K562 (cell line): Measurements from ENCODE around the gene CSNK1D. TPM values are rescaled to one million over a fixed set of nuclear protein-coding genes. Genes with fewer than 3 reads are reported as not detected.

Experiments used
- ARID1B ChIP-seq: fragments of 450-650 bp; IDR thresholded peaks from 2 replicates; pipeline ENCODE4 v1.6.1; 2016; ENCODE audit warnings: antibody characterized with exemption, mild to moderate bottlenecking, inconsistent platforms
- FIP1L1 ChIP-seq: fragments of 200-400 bp; formaldehyde crosslinking; IDR thresholded peaks from 2 replicates; pipeline ENCODE4 v1.6.1; 2018; ENCODE audit warnings: mild to moderate bottlenecking, low read depth, low read length; ENCODE audit not compliant: poor library complexity, severe bottlenecking
- FOXA3 ChIP-seq, 2 experiments: fragments of 450-650 bp in 1 of 2; sonication (generic) in 1 of 2; formaldehyde crosslinking; IDR thresholded peaks in 1 of 2; conservative IDR thresholded peaks in 1 of 2; 2 replicates each; pipeline versions ENCODE4 v1.4.0 to v1.8.0; 2020 to 2022; ENCODE audit warnings: mild to moderate bottlenecking in 2 of 2, missing genetic modification reagents in 1 of 2
- FOXK2 ChIP-seq, 2 experiments: fragments of 450-650 bp; IDR thresholded peaks in 1 of 2; conservative IDR thresholded peaks in 1 of 2; 2 replicates each; pipeline ENCODE4 v1.6.1; 2016; ENCODE audit warnings: low read depth in 2 of 2, mild to moderate bottlenecking in 1 of 2
- FOXM1 ChIP-seq, 2 experiments: fragments of 450-650 bp in 1 of 2; sonication (generic) in 1 of 2; formaldehyde crosslinking in 1 of 2; IDR thresholded peaks; 2 replicates each; pipeline versions ENCODE4 v1.6.1 to v1.9.0; 2017 to 2022; ENCODE audit warnings: low read depth in 2 of 2, mild to moderate bottlenecking in 2 of 2, missing genetic modification reagents in 1 of 2, moderate library complexity in 1 of 2
- HDAC8 ChIP-seq: fragments of 450-650 bp; IDR thresholded peaks from 2 replicates; pipeline ENCODE4 v1.6.1; 2016; ENCODE audit warnings: mild to moderate bottlenecking, missing genetic modification characterization, moderate library complexity, missing compliant biosample characterization
- JUN ChIP-seq, 2 experiments: sonication (generic) in 1 of 2; formaldehyde crosslinking in 1 of 2; IDR thresholded peaks; 2 replicates each; pipeline versions ENCODE4 v1.6.1 to v1.8.0; 2012 to 2022; ENCODE audit warnings: borderline replicate concordance in 2 of 2, mild to moderate bottlenecking in 2 of 2, improper control_type of control experiment in 1 of 2, low read depth in 1 of 2, low read length in 1 of 2, missing genetic modification reagents in 1 of 2
- KDM2B ChIP-seq: fragments of 250-450 bp; sonication (Bioruptor Pico); IDR thresholded peaks from 2 replicates; pipeline ENCODE4 v1.8.0; 2021; ENCODE audit warnings: mild to moderate bottlenecking, moderate library complexity
- MLLT1 ChIP-seq, 2 experiments: fragments of 450-650 bp; IDR thresholded peaks; 2 replicates each; pipeline ENCODE4 v1.6.1; 2016
- POLR2AphosphoS5 ChIP-seq: IDR thresholded peaks from 2 replicates; pipeline ENCODE4 v1.6.1; 2011; ENCODE audit warnings: mild to moderate bottlenecking, low read depth, low read length, moderate library complexity; ENCODE audit not compliant: control insufficient read depth, insufficient read depth
- POLR2G ChIP-seq: fragments of 200-400 bp; formaldehyde crosslinking; IDR thresholded peaks from 2 replicates; pipeline ENCODE4 v1.6.1; 2017; ENCODE audit warnings: low read depth, mild to moderate bottlenecking, antibody characterized with exemption, low read length, moderate library complexity
- RBM22 ChIP-seq: fragments of 200-400 bp; formaldehyde crosslinking; IDR thresholded peaks from 2 replicates; pipeline ENCODE4 v1.6.1; 2018; ENCODE audit warnings: low read length, low read depth; ENCODE audit not compliant: poor library complexity, severe bottlenecking
- RFX7 ChIP-seq: fragments of 250-450 bp; sonication (Bioruptor Pico); IDR thresholded peaks from 2 replicates; pipeline ENCODE4 v1.5.1; 2021; ENCODE audit warnings: mild to moderate bottlenecking
- SMAD4 ChIP-seq: fragments of 250-450 bp; sonication (Bioruptor Pico); conservative IDR thresholded peaks from 2 replicates; pipeline ENCODE4 v1.8.0; 2021; ENCODE audit warnings: inconsistent platforms, mild to moderate bottlenecking, moderate library complexity
- SREBF1 ChIP-seq: fragments of 150-350 bp; IDR thresholded peaks from 2 replicates; pipeline ENCODE4 v1.6.1; 2014; ENCODE audit warnings: antibody characterized with exemption, low read depth, low read length, borderline replicate concordance
- TEAD4 ChIP-seq, 2 experiments: sonication (generic) in 1 of 2; formaldehyde crosslinking in 1 of 2; IDR thresholded peaks; 2 replicates each; pipeline versions ENCODE4 v1.6.1 to v1.8.0; 2012 to 2022; ENCODE audit warnings: borderline replicate concordance in 1 of 2, inconsistent platforms in 1 of 2, low read length in 1 of 2, mild to moderate bottlenecking in 1 of 2, missing genetic modification reagents in 1 of 2
- ZFP30 ChIP-seq: fragments of 250-450 bp; sonication (Bioruptor Pico); IDR thresholded peaks from 2 replicates; pipeline ENCODE4 v1.8.0; 2022; ENCODE audit warnings: moderate library complexity, mild to moderate bottlenecking, inconsistent platforms, borderline replicate concordance
- ZNF212 ChIP-seq: fragments of 450-650 bp; formaldehyde crosslinking; IDR thresholded peaks from 2 replicates; pipeline ENCODE4 v1.4.0; 2020; ENCODE audit warnings: mild to moderate bottlenecking
- ZNF316 ChIP-seq: fragments of 450-650 bp; IDR thresholded peaks from 2 replicates; pipeline ENCODE4 v1.6.1; 2016
- ZNF583 ChIP-seq: fragments of 250-450 bp; sonication (Bioruptor Pico); IDR thresholded peaks from 2 replicates; pipeline ENCODE4 v1.4.0; 2020
- ZNF785 ChIP-seq: fragments of 250-450 bp; sonication (Bioruptor Pico); IDR thresholded peaks from 2 replicates; pipeline ENCODE4 v1.4.0; 2020; ENCODE audit warnings: mild to moderate bottlenecking
- polyA plus RNA-seq, 8 experiments: library from polyadenylated mRNA; depleted of rRNA in 4 of 8; stranded (reverse) in 5 of 8; unstranded in 3 of 8; fragments of >200 nt; fragmentation: Nextera tagmentation in 2 of 8; fragmentation: Illumina TruSeq in 1 of 8; extraction: Ambion mirVana in 2 of 8; extraction: Trizol in 1 of 8; gene quantifications; 2 replicates each; pipeline versions ENCODE4 v1.2.1 to v1.2.3, GENCODE V29; 2011 to 2014; ENCODE audit warnings: inconsistent platforms in 1 of 8, missing spikeins in 1 of 8
- total RNA-seq, 7 experiments: library from RNA; depleted of rRNA in 6 of 7; stranded (reverse); fragments of >200 nt in 6 of 7; fragmentation: Illumina TruSeq in 2 of 7; extraction: Trizol in 2 of 7; gene quantifications; 2 replicates each; pipeline versions ENCODE4 v1.2.1 to v1.2.3, GENCODE V29; 2011 to 2021; ENCODE audit warnings: low replicate concordance in 1 of 7
- TF ChIP-seq, protein P1 (sequence below): sonication (generic); formaldehyde crosslinking; IDR thresholded peaks from 2 replicates; pipeline ENCODE4 v1.8.0; 2022; ENCODE audit warnings: missing genetic modification reagents, mild to moderate bottlenecking, moderate library complexity, borderline replicate concordance
- TF ChIP-seq, protein P2 (sequence below): fragments of 250-450 bp; sonication (Bioruptor Pico); IDR thresholded peaks from 2 replicates; pipeline ENCODE4 v1.5.1; 2021; ENCODE audit warnings: mild to moderate bottlenecking

Gene CSNK1D
- total and polyA plus RNA-seq, 9 of the 15 experiments (the other 6 are each of a cell fraction or from before 2014, with no cell fraction given) = 6.5 to 133 (median 41.3) TPM

GRCh38 chr17:82200743-82201497 is 72.6 kb downstream of the CSNK1D start (continued):
- peak; percentile 61 for TF ChIP-seq POLR2AphosphoS5
- peak; percentile 50; the same call in 1 of the 2 replicates for TF ChIP-seq POLR2G
- TF ChIP-seq FIP1L1 = no peak
- TF ChIP-seq FOXA3 (CRISPR knock-in tag; conservative IDR thresholded peaks at IDR 0.05 in 1 of 2, IDR thresholded peaks at IDR 0.05 in 1 of 2) = peak; percentile 41 to 57; a peak in 3 of 4 replicates
- no peak for TF ChIP-seq JUN (IDR thresholded peaks at IDR 0.05; ENCODE audit: borderline replicate concordance, low read depth, low read length)
- no peak for TF ChIP-seq JUN (CRISPR knock-in tag; IDR thresholded peaks at IDR 0.05; ENCODE audit: borderline replicate concordance)
- peak; percentile 80 for TF ChIP-seq ARID1B
- no peak for TF ChIP-seq HDAC8 (tag)
- TF ChIP-seq, protein P1, sequence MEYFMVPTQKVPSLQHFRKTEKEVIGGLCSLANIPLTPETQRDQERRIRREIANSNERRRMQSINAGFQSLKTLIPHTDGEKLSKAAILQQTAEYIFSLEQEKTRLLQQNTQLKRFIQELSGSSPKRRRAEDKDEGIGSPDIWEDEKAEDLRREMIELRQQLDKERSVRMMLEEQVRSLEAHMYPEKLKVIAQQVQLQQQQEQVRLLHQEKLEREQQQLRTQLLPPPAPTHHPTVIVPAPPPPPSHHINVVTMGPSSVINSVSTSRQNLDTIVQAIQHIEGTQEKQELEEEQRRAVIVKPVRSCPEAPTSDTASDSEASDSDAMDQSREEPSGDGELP (CRISPR knock-in tag) = no peak
- peak; percentile 12; the same call in 1 of the 2 replicates for TF ChIP-seq FOXM1 (IDR thresholded peaks at IDR 0.05; ENCODE audit: low read depth)
- TF ChIP-seq FOXM1 (CRISPR knock-in tag; IDR thresholded peaks at IDR 0.05; ENCODE audit: low read depth) = no peak
- TF ChIP-seq ZNF583 (CRISPR knock-in tag) = no peak
- TF ChIP-seq TEAD4 (IDR thresholded peaks at IDR 0.05; ENCODE audit: low read length) = peak; percentile 53; the same call in 1 of the 2 replicates
- no peak for TF ChIP-seq TEAD4 (CRISPR knock-in tag; IDR thresholded peaks at IDR 0.05; ENCODE audit: borderline replicate concordance)
- no peak for TF ChIP-seq KDM2B
- TF ChIP-seq FOXK2 (conservative IDR thresholded peaks at IDR 0.05 in 1 of 2, IDR thresholded peaks at IDR 0.05 in 1 of 2; ENCODE audit: low read depth in 2 of 2) = peak; percentile 72 to 76; a peak in 3 of 4 replicates
- TF ChIP-seq ZFP30 (CRISPR knock-in tag) = no peak
- no peak for TF ChIP-seq ZNF212 (CRISPR knock-in tag)
- TF ChIP-seq ZNF316 = no peak
- TF ChIP-seq RBM22 = no peak
- TF ChIP-seq ZNF785 (CRISPR knock-in tag) = no peak
- TF ChIP-seq, protein P2, sequence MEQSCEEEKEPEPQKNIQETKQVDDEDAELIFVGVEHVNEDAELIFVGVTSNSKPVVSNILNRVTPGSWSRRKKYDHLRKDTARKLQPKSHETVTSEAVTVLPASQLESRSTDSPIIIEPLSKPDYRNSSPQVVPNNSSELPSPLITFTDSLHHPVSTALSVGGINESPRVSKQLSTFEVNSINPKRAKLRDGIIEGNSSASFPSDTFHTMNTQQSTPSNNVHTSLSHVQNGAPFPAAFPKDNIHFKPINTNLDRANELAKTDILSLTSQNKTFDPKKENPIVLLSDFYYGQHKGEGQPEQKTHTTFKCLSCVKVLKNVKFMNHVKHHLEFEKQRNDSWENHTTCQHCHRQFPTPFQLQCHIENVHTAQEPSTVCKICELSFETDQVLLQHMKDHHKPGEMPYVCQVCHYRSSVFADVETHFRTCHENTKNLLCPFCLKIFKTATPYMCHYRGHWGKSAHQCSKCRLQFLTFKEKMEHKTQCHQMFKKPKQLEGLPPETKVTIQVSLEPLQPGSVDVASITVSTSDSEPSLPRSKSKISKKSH (CRISPR knock-in tag) = no peak
- no peak for TF ChIP-seq RFX7
- no peak for TF ChIP-seq SREBF1
- peak; percentile 69 for TF ChIP-seq SMAD4
- TF ChIP-seq MLLT1 (IDR thresholded peaks at IDR 0.05) = peak in 1 of 2 experiments; percentile 36; a peak in 1 of 4 replicates
